Neural crest cell (in vitro differentiated cells): ENCODE results near the gene CMSS1. TPM values are rescaled to one million over a fixed set of nuclear protein-coding genes. Genes with fewer than 3 reads are reported as not detected.

Source experiments
- DNase-seq: peaks from one replicate; pipeline ENCODE4 v3.0.0; 2021; ENCODE audit warnings: low read depth, mixed read lengths, low spot score
- H3K27ac Mint-ChIP-seq: one replicate; pipeline ENCODE4 v1.8.0; 2021; ENCODE audit warnings: mild to moderate bottlenecking, mixed read lengths; ENCODE audit not compliant: unreplicated experiment
- H3K27me3 Mint-ChIP-seq: 2 replicates; pipeline ENCODE4 v1.8.0; 2021; ENCODE audit warnings: low read depth, mild to moderate bottlenecking, mixed read lengths
- H3K36me3 Mint-ChIP-seq: 2 replicates; pipeline ENCODE4 v1.8.0; 2021; ENCODE audit warnings: low read depth, mild to moderate bottlenecking, mixed read lengths
- H3K4me1 Mint-ChIP-seq: 2 replicates; pipeline ENCODE4 v1.8.0; 2021; ENCODE audit warnings: mixed read lengths
- H3K4me3 Mint-ChIP-seq: one replicate; pipeline ENCODE4 v1.8.0; 2021; ENCODE audit warnings: mild to moderate bottlenecking, mixed read lengths
- H3K9me3 Mint-ChIP-seq: 2 replicates; pipeline ENCODE4 v1.8.0; 2021; ENCODE audit warnings: mixed read lengths
- total RNA-seq: library from RNA; stranded (reverse); gene quantifications from 2 replicates; pipeline ENCODE4 v1.2.1, GENCODE V29; 2021
- TF ChIP-seq, protein P1 (sequence below): fragments of 200-600 bp; sonication (generic); conservative IDR thresholded peaks from 2 replicates; pipeline ENCODE4 v1.5.0; 2021; ENCODE audit warnings: antibody characterized with exemption, mild to moderate bottlenecking

Gene CMSS1
- total RNA-seq, 1 donor from 2014 or later, result 60.9 TPM

DNA sequence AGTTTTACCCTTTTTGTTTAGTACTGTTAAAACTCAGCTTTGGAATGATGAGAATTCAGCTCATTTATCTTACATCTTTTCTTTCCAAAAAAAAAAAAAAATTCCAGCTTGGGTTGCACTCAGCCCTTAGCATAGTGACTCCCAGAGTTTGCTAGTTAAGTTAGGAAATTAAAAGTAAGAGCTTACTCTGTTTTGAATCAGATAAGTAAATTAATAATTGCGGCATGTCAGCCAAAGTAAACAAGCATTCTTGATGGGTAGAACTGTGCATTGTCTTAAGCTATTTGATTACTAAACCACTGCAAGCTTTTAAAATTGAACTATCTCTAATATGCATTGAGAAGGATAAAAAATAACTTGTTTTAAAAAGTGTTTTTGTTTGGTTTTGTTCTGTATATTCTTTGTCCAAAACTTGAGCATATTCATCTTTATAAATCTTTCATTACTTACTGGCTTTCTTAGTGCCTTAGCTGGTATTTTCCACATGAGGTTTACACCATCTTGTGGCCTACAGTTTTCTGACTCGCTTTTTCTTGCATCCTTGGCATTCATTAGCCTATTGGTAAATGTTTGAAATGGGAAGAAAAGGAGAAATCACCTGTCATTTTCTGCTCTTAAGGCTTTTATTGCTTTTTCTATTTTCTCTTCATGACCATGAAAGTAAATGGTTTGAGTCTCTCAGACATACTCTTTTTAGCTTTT lies 189.1 kb downstream of the CMSS1 start:
- H3K9me3 Mint-ChIP-seq, result no peaks in the 10 kb centered on the region
- H3K27me3 Mint-ChIP-seq, result no peaks in the 10 kb centered on the region
- no peak overlapping the region for H3K27ac Mint-ChIP-seq
- DNase-seq, result no peak
- TF ChIP-seq, protein P1, sequence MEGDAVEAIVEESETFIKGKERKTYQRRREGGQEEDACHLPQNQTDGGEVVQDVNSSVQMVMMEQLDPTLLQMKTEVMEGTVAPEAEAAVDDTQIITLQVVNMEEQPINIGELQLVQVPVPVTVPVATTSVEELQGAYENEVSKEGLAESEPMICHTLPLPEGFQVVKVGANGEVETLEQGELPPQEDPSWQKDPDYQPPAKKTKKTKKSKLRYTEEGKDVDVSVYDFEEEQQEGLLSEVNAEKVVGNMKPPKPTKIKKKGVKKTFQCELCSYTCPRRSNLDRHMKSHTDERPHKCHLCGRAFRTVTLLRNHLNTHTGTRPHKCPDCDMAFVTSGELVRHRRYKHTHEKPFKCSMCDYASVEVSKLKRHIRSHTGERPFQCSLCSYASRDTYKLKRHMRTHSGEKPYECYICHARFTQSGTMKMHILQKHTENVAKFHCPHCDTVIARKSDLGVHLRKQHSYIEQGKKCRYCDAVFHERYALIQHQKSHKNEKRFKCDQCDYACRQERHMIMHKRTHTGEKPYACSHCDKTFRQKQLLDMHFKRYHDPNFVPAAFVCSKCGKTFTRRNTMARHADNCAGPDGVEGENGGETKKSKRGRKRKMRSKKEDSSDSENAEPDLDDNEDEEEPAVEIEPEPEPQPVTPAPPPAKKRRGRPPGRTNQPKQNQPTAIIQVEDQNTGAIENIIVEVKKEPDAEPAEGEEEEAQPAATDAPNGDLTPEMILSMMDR, result no peak
- peaks cover 4% of the 10 kb centered on the region for H3K36me3 Mint-ChIP-seq
- no peak overlapping the region for H3K4me3 Mint-ChIP-seq
- H3K4me1 Mint-ChIP-seq, result no peaks in the 10 kb centered on the region

DNA sequence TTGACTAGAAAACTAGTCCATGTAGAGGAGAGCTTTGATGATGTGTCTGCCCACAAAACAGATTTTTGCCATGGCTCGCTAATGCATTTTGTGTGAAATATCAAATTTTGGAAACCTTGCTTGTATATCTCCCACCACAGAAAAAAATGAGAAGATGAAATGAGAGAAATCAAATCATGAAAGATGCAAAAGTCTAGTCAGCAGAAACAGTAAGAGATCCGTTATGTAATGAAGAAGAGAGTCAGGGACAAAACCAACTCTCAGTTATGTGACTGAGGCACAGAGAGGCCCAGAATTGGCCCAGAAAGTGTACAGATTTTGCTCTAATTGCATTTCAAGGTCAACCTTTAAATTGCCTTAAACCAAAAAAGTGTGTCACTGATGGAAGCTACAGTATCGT lies 189.7 kb downstream of the CMSS1 start:
- Mint-ChIP-seq H3K9me3 (no peaks in the 10 kb centered on the region), H3K4me1 (no peaks in the 10 kb centered on the region), H3K36me3 (peaks cover 4% of the 10 kb centered on the region), H3K27ac (no peak overlapping the region), H3K27me3 (no peaks in the 10 kb centered on the region), H3K4me3 (no peak overlapping the region)
- TF ChIP-seq, protein P1, result no peak
- DNase-seq, result no peak

DNA sequence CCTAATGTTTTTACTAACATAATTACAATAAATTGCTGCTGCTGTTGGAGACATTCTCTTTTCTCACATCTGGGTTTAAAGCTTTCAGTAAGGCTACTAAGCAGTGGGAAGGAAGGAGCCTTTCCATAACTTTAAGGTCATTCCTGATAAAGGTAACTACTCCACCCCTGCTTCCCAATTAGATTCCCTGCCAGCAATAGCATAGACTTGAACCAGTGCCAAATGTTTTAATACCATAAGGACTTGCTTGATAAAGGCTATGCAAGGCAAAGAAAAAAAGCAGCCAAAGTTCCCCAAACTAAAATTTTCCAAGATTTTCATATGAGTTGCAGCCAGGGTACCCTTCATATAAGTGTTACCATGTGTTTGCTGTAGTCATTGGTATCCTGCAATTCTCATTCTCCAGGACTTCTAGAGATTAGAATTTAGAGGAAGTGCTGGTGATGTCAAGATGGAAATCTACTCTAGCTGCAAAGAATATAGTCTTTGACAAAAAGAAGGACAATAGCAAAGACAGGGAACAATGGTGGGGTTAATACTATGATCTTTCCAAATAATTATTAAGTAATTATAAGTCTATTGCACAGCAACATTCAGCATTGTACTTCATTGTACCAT lies 190.5 kb downstream of the CMSS1 start:
- no peaks in the 10 kb centered on the region for H3K9me3 Mint-ChIP-seq
- no peak overlapping the region for H3K27ac Mint-ChIP-seq
- no peak for DNase-seq
- H3K4me3 Mint-ChIP-seq, result no peak overlapping the region
- peaks cover 4% of the 10 kb centered on the region for H3K36me3 Mint-ChIP-seq
- H3K27me3 Mint-ChIP-seq, result no peaks in the 10 kb centered on the region
- H3K4me1 Mint-ChIP-seq, result no peaks in the 10 kb centered on the region
- TF ChIP-seq, protein P1, result no peak

DNA sequence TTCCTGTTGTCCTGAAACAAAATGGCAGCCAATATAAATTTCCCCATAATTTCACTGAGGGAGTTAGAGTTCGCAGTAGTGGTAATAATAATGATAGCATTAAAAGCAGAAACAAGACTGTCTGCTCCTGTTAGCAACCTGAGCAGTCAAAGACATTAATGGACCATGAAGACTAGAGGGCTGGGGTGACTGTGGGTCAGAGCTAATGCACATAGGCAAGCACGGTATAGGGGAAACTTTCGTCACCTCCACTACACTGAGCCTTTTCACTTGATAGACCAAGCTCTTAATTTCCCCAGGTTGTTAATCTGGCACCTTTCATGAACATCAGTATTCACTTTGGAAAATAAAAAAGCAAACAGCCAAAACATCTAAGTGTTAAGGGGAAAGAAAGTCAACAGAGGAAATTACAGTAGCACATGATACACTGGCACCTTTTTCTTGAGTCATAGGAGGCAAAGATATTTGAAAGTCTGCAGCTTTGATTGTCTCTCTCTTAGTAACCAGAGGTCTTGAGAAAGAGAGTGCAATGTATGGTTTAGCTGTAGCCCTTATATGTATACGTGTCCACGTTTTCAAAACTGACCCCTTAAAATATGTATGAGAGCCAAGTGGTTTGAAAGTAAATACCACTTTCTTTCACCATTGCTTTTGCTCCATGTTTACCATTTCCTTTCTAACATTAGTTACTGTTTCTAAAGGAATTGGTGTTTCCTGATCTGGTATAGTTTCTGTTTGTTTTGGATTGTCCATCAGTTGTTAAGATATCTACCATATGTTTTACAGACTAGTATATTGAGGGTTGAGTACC lies 191.8 kb downstream of the CMSS1 start:
- H3K27me3 Mint-ChIP-seq, result no peaks in the 10 kb centered on the region
- H3K27ac Mint-ChIP-seq, result no peak overlapping the region
- peaks cover 4% of the 10 kb centered on the region for H3K4me1 Mint-ChIP-seq
- peaks cover 7% of the 10 kb centered on the region for H3K36me3 Mint-ChIP-seq
- H3K9me3 Mint-ChIP-seq, result peaks cover 3% of the 10 kb centered on the region
- no peak overlapping the region for H3K4me3 Mint-ChIP-seq
- TF ChIP-seq, protein P1, result no peak
- DNase-seq, result no peak

DNA sequence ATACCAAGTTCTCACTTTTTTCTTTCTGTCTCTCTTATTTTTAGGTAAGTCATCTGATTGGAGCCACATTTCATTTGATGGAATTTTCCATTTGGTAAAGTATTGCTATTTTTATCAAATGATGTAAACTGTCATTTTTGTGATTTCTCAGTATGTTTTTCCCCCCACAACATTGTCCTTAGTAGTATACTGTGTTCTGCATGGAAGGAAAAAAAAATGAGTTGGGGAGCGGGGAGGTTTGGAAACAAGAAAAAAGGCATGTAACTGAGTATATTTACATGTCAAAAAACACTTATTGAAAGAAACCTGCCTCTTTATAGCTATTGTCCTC lies 192.4 kb downstream of the CMSS1 start:
- TF ChIP-seq, protein P1, result no peak
- Mint-ChIP-seq H3K27me3 (no peaks in the 10 kb centered on the region), H3K27ac (no peak overlapping the region), H3K4me3 (no peak overlapping the region), H3K4me1 (peaks cover 4% of the 10 kb centered on the region), H3K9me3 (peaks cover 5% of the 10 kb centered on the region), H3K36me3 (peaks cover 10% of the 10 kb centered on the region)
- no peak for DNase-seq
